A549 (cell line): ENCODE measurements around the gene MYO1B. TPM values are rescaled to one million over a fixed set of nuclear protein-coding genes. Genes with fewer than 3 reads are reported as not detected.

ENCODE experiments used
- ATAC-seq, 2 experiments: fragments of 200-7000 bp in 1 of 2; fragments of >200 bp in 1 of 2; cut with Nextera tagmentation in 1 of 2; cut with Tn5 transposase in 1 of 2; 3 replicates each; pipeline versions ENCODE4 v1.8.0 to v1.9.1; 2018 to 2020; ENCODE audit warnings: mild to moderate bottlenecking in 1 of 2, moderate library complexity in 1 of 2
- CTCF ChIA-PET: fragments of 300-600 bp; sonication (Branson Sonifier 250); formaldehyde crosslinking; extraction: SDS; loops from one replicate; lab custom pipeline; 2021; ENCODE audit warnings: antibody characterized with exemption, inconsistent platforms; lab: Yijun Ruan, JAX
- POLR2A ChIA-PET: fragments of 350-600 bp; formaldehyde crosslinking; extraction: SDS; loops from one replicate; lab custom pipeline; 2021; ENCODE audit warnings: antibody characterized with exemption, inconsistent platforms; lab: Yijun Ruan, JAX
- DNase-seq, 2 experiments: peaks; one replicate each; pipeline versions ENCODE4 v3.0.0 to v3.0.0-alpha.2; 2011 to 2016; ENCODE audit warnings: low read depth in 1 of 2, low spot score in 1 of 2
- FAIRE-seq: peaks from 2 replicates; lab custom pipeline; 2011; peaks lifted over from hg19 to GRCh38; lab: Jason Lieb, UNC
- H3K27ac ChIP-seq, 2 experiments: fragments of >200 bp; sonication (Bioruptor Twin); formaldehyde crosslinking; 3 replicates each; pipeline ENCODE4 v1.5.1; 2016 to 2017
- H3K4me1 ChIP-seq: fragments of >200 bp; sonication (Bioruptor Twin); formaldehyde crosslinking; 3 replicates; pipeline ENCODE4 v1.6.1; 2016
- H3K4me2 ChIP-seq: fragments of >200 bp; sonication (Bioruptor Twin); formaldehyde crosslinking; 3 replicates; pipeline ENCODE4 v1.6.1; 2016
- H3K4me3 ChIP-seq: fragments of >200 bp; sonication (Bioruptor Twin); formaldehyde crosslinking; 3 replicates; pipeline ENCODE4 v1.5.1; 2016
- H3K9me3 ChIP-seq: fragments of >200 bp; sonication (Bioruptor Twin); formaldehyde crosslinking; 3 replicates; pipeline ENCODE4 v1.6.1; 2016
- CBX8 ChIP-seq: fragments of 200-600 bp; sonication (generic); IDR thresholded peaks from 2 replicates; pipeline ENCODE4 v1.6.1; 2016
- CEBPB ChIP-seq, 2 experiments: fragments of >200 bp in 1 of 2; sonication (Bioruptor Twin) in 1 of 2; formaldehyde crosslinking in 1 of 2; IDR thresholded peaks; 2 replicates each; pipeline ENCODE4 v1.6.1; 2012 to 2016
- CHD4 ChIP-seq: fragments of 200-600 bp; sonication (generic); IDR thresholded peaks from 2 replicates; pipeline ENCODE4 v1.6.1; 2016; ENCODE audit warnings: antibody characterized with exemption, mild to moderate bottlenecking, borderline replicate concordance
- EHMT2 ChIP-seq: fragments of 200-600 bp; sonication (generic); IDR thresholded peaks from 2 replicates; pipeline ENCODE4 v1.6.1; 2016; ENCODE audit warnings: antibody characterized with exemption, low read depth, mild to moderate bottlenecking, moderate library complexity
- FOSB ChIP-seq: fragments of 250-450 bp; sonication (Bioruptor Pico); IDR thresholded peaks from 2 replicates; pipeline ENCODE4 v1.5.0; 2020; ENCODE audit warnings: mild to moderate bottlenecking, moderate library complexity
- FOSL2 ChIP-seq, 2 experiments: fragments of 450-650 bp in 1 of 2; fragments of >200 bp in 1 of 2; sonication (Bioruptor Twin) in 1 of 2; formaldehyde crosslinking; IDR thresholded peaks; 2 replicates each; pipeline versions ENCODE4 v1.5.0 to v1.6.1; 2016 to 2020; ENCODE audit warnings: mild to moderate bottlenecking in 1 of 2, moderate library complexity in 1 of 2
- GATA3 ChIP-seq: IDR thresholded peaks from 2 replicates; pipeline ENCODE4 v1.6.1; 2012; ENCODE audit warnings: borderline replicate concordance
- HDAC2 ChIP-seq: fragments of 200-600 bp; sonication (generic); IDR thresholded peaks from 2 replicates; pipeline ENCODE4 v1.6.1; 2016
- MAFK ChIP-seq: fragments of 450-650 bp; IDR thresholded peaks from 2 replicates; pipeline ENCODE4 v1.6.1; 2014; ENCODE audit not compliant: partially characterized antibody
- MYC ChIP-seq: IDR thresholded peaks from 2 replicates; pipeline ENCODE4 v1.6.1; 2012; ENCODE audit warnings: mild to moderate bottlenecking, inconsistent platforms, low read length, improper control_type of control experiment, borderline replicate concordance
- NFE2L2 ChIP-seq: fragments of 150-350 bp; conservative IDR thresholded peaks from 2 replicates; pipeline ENCODE4 v1.6.1; 2014; ENCODE audit warnings: low read length
- PBX3 ChIP-seq: IDR thresholded peaks from 2 replicates; pipeline ENCODE4 v1.6.1; 2012
- PHF8 ChIP-seq: fragments of 200-600 bp; sonication (generic); IDR thresholded peaks from 2 replicates; pipeline ENCODE4 v1.6.1; 2016; ENCODE audit warnings: low read depth, mild to moderate bottlenecking, antibody characterized with exemption, moderate library complexity, borderline replicate concordance
- RAD21 ChIP-seq, 2 experiments: fragments of >200 bp in 1 of 2; sonication (Bioruptor Twin) in 1 of 2; formaldehyde crosslinking in 1 of 2; IDR thresholded peaks in 1 of 2; conservative IDR thresholded peaks in 1 of 2; 2 replicates in 1 of 2; 3 replicates in 1 of 2; pipeline ENCODE4 v1.6.1; 2012 to 2018; ENCODE audit warnings: inconsistent platforms in 1 of 2
- RARB ChIP-seq: fragments of 250-450 bp; sonication (Bioruptor Pico); IDR thresholded peaks from 2 replicates; pipeline ENCODE4 v1.8.0; 2021; ENCODE audit warnings: mild to moderate bottlenecking, moderate library complexity
- RFX5 ChIP-seq: fragments of 450-650 bp; IDR thresholded peaks from 2 replicates; pipeline ENCODE4 v1.7.1; 2014; ENCODE audit warnings: antibody characterized with exemption, mild to moderate bottlenecking, moderate library complexity
- TFCP2L1 ChIP-seq: fragments of 250-450 bp; sonication (Bioruptor Pico); IDR thresholded peaks from 2 replicates; pipeline ENCODE4 v1.5.0; 2021; ENCODE audit warnings: mild to moderate bottlenecking
- ZNF302 ChIP-seq: fragments of 250-450 bp; sonication (Bioruptor Pico); IDR thresholded peaks from 2 replicates; pipeline ENCODE4 v1.9.0; 2021; ENCODE audit warnings: inconsistent platforms, mild to moderate bottlenecking, moderate library complexity
- WGBS: methylation state at CpG from one replicate; pipeline ENCODE4 v1.1.6; 2017; ENCODE audit errors: missing lambda C conversion rate; 5-methylcytosine and 5-hydroxymethylcytosine counted together
- polyA plus RNA-seq, 4 experiments: library from polyadenylated mRNA; depleted of rRNA in 3 of 4; stranded (reverse); fragments of >200 nt; fragmentation: RNase III in 1 of 4; extraction: RNeasy Plus Mini Kit Qiagen cat#74134 plus additional on column Dnase treatment in 1 of 4; gene quantifications; 2 replicates in 3 of 4; 3 replicates in 1 of 4; pipeline ENCODE4 v1.2.3, GENCODE V29; 2011 to 2017

MYO1B gene
- polyA plus RNA-seq, 2 of the 4 experiments (the other 2 are of a cell fraction) = 77.7 to 159 TPM

- ChIA-PET POLR2A (no interaction called here), CTCF (interaction anchor here (1.1 kb wide), 1 partner anchor 31 kb away, joined by 3 read pairs; no protein-coding TSS in a partner anchor)
- H3K4me3 ChIP-seq = no peak overlapping the region
- no peak overlapping the region for H3K27ac ChIP-seq
- H3K4me2 ChIP-seq = no peak overlapping the region
- DNase-seq (no peak), FAIRE-seq (no peak), ATAC-seq (no peak)
- peaks cover 42% of the 10 kb centered on the region for H3K4me1 ChIP-seq
- TF ChIP-seq MYC (no peak), RAD21 (conservative IDR thresholded peaks at IDR 0.05 in 1 of 2, IDR thresholded peaks at IDR 0.05 in 1 of 2) (0 out of 5 replicates have a peak, but pooled peaks of 1 of the 2 experiments have one; percentile 8)
- H3K9me3 ChIP-seq = no peaks in the 10 kb centered on the region
- 71% methylated on average over 2 of the region's 2 CpGs for WGBS
Observed at GRCh38 chr2:191349990-191350389, 104.8 kb downstream of the MYO1B start.

- H3K4me2 ChIP-seq = no peak overlapping the region; the same call in 2 of the 3 replicates
- ChIA-PET POLR2A (no interaction called here), CTCF (interaction anchor here (1.8 kb wide), 1 partner anchor 11 kb away, joined by 4 read pairs; no protein-coding TSS in a partner anchor)
- H3K4me3 ChIP-seq = no peak overlapping the region
- WGBS = 49% methylated on average over 2 of the region's 2 CpGs
- no peak for FAIRE-seq
- H3K27ac ChIP-seq = peak overlapping the region in 1 of 2 experiments; percentile 51; a peak in 2 of 6 replicates
- no peak for DNase-seq
- H3K9me3 ChIP-seq = no peaks in the 10 kb centered on the region
- H3K4me1 ChIP-seq = peaks cover 34% of the 10 kb centered on the region
- peak; percentile 76 for TF ChIP-seq MAFK
- TF ChIP-seq FOSB = no peak
- ATAC-seq = no peak
Observed at GRCh38 chr2:191350826-191351225, 105.6 kb downstream of the MYO1B start.

- 96% methylated on average over 3 of the region's 3 CpGs for WGBS
- Histone ChIP-seq H3K4me1 (peaks cover 29% of the 10 kb centered on the region; the same call in 2 of the 3 replicates), H3K27ac (peak overlapping the region in 1 of 2 experiments; percentile 51; a peak in 2 of 6 replicates), H3K9me3 (no peaks in the 10 kb centered on the region), H3K4me2 (no peak overlapping the region), H3K4me3 (no peak overlapping the region)
- CTCF ChIA-PET = interaction anchor here (1.8 kb wide), 1 partner anchor 11 kb away, joined by 4 read pairs; no protein-coding TSS in a partner anchor
- no peak for DNase-seq
- TF ChIP-seq NFE2L2 (no peak), EHMT2 (no peak), RFX5 (no peak)
- TF ChIP-seq, all 56 proteins: peak for 0
- ATAC-seq (no peak), FAIRE-seq (no peak)
- POLR2A ChIA-PET = no interaction called here
Observed at GRCh38 chr2:191351298-191351697, 106.1 kb downstream of the MYO1B start.

- no peak for DNase-seq
- Histone ChIP-seq H3K4me2 (no peak overlapping the region), H3K9me3 (no peaks in the 10 kb centered on the region), H3K27ac (no peak overlapping the region), H3K4me1 (peaks cover 26% of the 10 kb centered on the region; the same call in 2 of the 3 replicates), H3K4me3 (no peak overlapping the region)
- CTCF ChIA-PET = interaction anchor here (1.2 to 1.8 kb wide), 2 partner anchors 10 to 187 kb away, joined by 4 read pairs; no protein-coding TSS in a partner anchor
- no peak for ATAC-seq
- POLR2A ChIA-PET = no interaction called here
- no peak for FAIRE-seq
- TF ChIP-seq PHF8 (no peak), FOSL2 (IDR thresholded peaks at IDR 0.05) (no peak), FOSL2 (CRISPR knock-in tag; IDR thresholded peaks at IDR 0.05) (no peak)
- 87% methylated on average over 2 of the region's 2 CpGs for WGBS
Observed at GRCh38 chr2:191351921-191352320, 106.7 kb downstream of the MYO1B start.

GRCh38 chr2:191352536-191352935 lies 107.3 kb downstream of the MYO1B start:
- TF ChIP-seq PBX3 (no peak), CHD4 (no peak), HDAC2 (no peak), CBX8 (no peak), RARB (no peak), CEBPB (IDR thresholded peaks at IDR 0.05) (no peak), ZNF302 (no peak), MYC (no peak), GATA3 (no peak), TFCP2L1 (CRISPR knock-in tag) (no peak)
- WGBS = 87% methylated on average over 2 of the region's 2 CpGs
- FAIRE-seq = no peak
- ATAC-seq = 0 out of 6 replicates have a peak, but pooled peaks have one; percentile 21 to 48
- no peak for DNase-seq
- H3K4me3 ChIP-seq = no peak overlapping the region
- CTCF ChIA-PET = interaction anchor here (1.2 to 1.8 kb wide), 2 partner anchors 10 to 188 kb away, joined by 4 read pairs; no protein-coding TSS in a partner anchor
- POLR2A ChIA-PET = no interaction called here
- peaks cover 26% of the 10 kb centered on the region; the same call in 2 of the 3 replicates for H3K4me1 ChIP-seq
- H3K27ac ChIP-seq = no peak overlapping the region
- H3K4me2 ChIP-seq = no peak overlapping the region
- no peaks in the 10 kb centered on the region for H3K9me3 ChIP-seq
